Measurements from ENCODE around the gene ENKD1.

DNA sequence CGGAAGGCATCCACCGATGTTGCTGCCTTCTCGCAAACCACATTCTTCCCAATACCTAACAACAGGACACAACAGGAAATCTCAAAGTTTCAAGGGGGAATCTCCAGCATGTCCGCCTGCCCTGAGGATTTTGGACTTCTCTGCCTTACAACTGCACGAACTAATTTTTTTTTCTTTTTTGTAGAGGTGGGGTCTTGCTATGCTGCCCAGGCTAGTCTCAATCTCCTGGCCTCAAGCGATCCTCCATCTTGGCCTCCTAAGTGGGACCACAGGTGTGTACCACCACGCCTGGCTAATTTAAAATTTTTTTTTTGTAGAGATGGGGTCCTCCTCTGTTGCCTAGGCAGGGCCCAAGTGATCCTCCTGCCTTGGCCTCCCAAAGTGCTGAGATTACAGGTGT is 9.4 kb upstream of the ENKD1 start:
- TF ChIP-seq, protein P1, sequence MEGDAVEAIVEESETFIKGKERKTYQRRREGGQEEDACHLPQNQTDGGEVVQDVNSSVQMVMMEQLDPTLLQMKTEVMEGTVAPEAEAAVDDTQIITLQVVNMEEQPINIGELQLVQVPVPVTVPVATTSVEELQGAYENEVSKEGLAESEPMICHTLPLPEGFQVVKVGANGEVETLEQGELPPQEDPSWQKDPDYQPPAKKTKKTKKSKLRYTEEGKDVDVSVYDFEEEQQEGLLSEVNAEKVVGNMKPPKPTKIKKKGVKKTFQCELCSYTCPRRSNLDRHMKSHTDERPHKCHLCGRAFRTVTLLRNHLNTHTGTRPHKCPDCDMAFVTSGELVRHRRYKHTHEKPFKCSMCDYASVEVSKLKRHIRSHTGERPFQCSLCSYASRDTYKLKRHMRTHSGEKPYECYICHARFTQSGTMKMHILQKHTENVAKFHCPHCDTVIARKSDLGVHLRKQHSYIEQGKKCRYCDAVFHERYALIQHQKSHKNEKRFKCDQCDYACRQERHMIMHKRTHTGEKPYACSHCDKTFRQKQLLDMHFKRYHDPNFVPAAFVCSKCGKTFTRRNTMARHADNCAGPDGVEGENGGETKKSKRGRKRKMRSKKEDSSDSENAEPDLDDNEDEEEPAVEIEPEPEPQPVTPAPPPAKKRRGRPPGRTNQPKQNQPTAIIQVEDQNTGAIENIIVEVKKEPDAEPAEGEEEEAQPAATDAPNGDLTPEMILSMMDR (IDR thresholded peaks at IDR 0.05), result no peak
- TF ChIP-seq POLR2A (IDR thresholded peaks at IDR 0.05), result no peak

Data from Peyer's patch (tissue), 4 donors.